Measurements from ENCODE around the gene SKAP1. TPM values are rescaled to one million over a fixed set of nuclear protein-coding genes. Genes with fewer than 3 reads are reported as not detected.

The SKAP1 gene
- total and polyA plus RNA-seq, 2 donors (not counting 1 experiment from before 2014, with no cell fraction given), result not detected

DNA sequence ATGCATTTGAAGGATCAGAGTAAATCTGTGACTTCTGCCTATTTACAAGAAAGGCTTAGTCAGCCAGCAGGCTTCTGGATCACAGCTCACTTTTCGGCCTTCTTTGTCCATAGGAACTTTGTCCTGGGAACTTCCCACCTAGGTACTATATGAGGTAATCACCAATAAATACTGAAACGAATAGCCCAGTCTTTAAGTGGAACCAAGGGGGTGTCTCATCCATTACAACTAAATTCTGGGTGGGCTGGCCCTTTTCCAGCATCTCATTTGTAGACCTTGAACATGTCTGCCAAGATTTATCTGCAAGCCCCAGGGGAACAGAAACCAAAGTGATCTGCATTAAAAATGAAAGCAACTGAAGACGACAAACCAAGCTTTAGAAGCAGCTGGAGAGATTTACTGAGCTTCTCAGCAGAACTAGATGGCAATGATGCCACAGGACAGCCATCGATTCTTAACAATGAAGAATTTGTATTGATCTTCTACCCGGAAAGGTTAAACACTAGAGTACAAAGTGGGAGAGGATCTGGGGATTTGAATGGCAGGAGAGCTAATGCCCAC, 267.0 kb downstream of the SKAP1 start:
- Histone ChIP-seq H3K27ac (ENCODE audit: insufficient read depth, low read length) (no peak overlapping the region), H3K4me2 (ENCODE audit: extremely low read depth, insufficient read depth, low read length) (no peak overlapping the region), H3K36me3 (ENCODE audit: control insufficient read depth, insufficient read depth, low read length) (no peaks in the 10 kb centered on the region), H4K20me1 (ENCODE audit: control insufficient read depth, extremely low read depth, insufficient read depth, low read length) (no peaks in the 10 kb centered on the region), H2AFZ (ENCODE audit: low read length) (no peak overlapping the region), H3K4me3 (replicated peaks in 1 of 4; ENCODE audit: control extremely low read depth in 1 of 4, insufficient read depth in 1 of 4, low read depth in 3 of 4, low read length in 4 of 4) (no peak overlapping the region), H3K27me3 (ENCODE audit: control insufficient read depth, insufficient read depth, low read length) (peaks cover 16% of the 10 kb centered on the region), H3K4me1 (ENCODE audit: control insufficient read depth, extremely low read depth, insufficient read depth, low read length) (no peaks in the 10 kb centered on the region), H3K9ac (ENCODE audit: insufficient read depth, low read length) (no peak overlapping the region), H3K79me2 (ENCODE audit: control insufficient read depth, insufficient read depth, low read length) (no peaks in the 10 kb centered on the region), H3K9me3 (ENCODE audit: control insufficient read depth, insufficient read depth, low read depth, low read length) (no peaks in the 10 kb centered on the region)
- no peak for TF ChIP-seq CTCF (conservative IDR thresholded peaks at IDR 0.05 in 1 of 2, IDR thresholded peaks at IDR 0.05 in 1 of 2; ENCODE audit: low read depth in 1 of 2, low read length in 2 of 2)
- TF ChIP-seq EZH2 (IDR thresholded peaks at IDR 0.05; ENCODE audit: low read length, missing control alignments), result no peak
- DNase-seq (ENCODE audit: low read depth in 2 of 2), result peak in 1 of 2 donors; percentile 10

DNA sequence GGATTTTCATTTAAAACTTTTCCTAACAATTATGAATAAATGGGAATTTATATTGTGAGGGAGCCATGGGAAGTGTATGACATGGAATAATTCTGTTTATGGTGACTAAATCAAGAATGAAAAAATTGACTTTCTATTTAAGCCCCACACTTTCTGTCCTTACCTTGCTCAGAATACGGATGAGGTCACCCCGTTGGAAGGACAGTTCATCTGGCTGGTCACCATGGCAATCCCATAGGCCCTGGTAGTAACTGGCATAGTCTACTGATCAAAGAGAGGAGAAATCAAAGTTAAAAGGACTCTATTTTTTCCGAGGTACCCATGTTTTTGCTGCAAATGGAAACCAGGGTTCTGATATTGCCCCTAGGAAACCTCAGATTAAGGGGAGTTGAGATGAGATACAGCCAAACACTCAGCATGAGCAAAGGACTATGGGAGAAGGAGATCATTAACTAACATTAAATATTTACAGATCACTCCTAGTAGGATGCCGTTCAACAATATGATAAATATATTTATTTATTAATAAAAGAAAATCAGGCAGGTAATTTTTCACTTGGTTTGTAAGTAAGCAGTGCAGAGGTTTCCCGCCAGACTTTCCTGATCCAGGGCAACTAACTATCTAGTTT, 267.6 kb downstream of the SKAP1 start:
- Histone ChIP-seq H3K4me1 (ENCODE audit: control insufficient read depth, extremely low read depth, insufficient read depth, low read length) (no peaks in the 10 kb centered on the region), H4K20me1 (ENCODE audit: control insufficient read depth, extremely low read depth, insufficient read depth, low read length) (no peaks in the 10 kb centered on the region), H3K4me2 (ENCODE audit: extremely low read depth, insufficient read depth, low read length) (no peak overlapping the region), H3K9ac (ENCODE audit: insufficient read depth, low read length) (no peak overlapping the region), H3K4me3 (replicated peaks in 1 of 4; ENCODE audit: control extremely low read depth in 1 of 4, insufficient read depth in 1 of 4, low read depth in 3 of 4, low read length in 4 of 4) (no peak overlapping the region), H3K27ac (ENCODE audit: insufficient read depth, low read length) (no peak overlapping the region), H3K9me3 (ENCODE audit: control insufficient read depth, insufficient read depth, low read depth, low read length) (no peaks in the 10 kb centered on the region), H2AFZ (ENCODE audit: low read length) (no peak overlapping the region), H3K79me2 (ENCODE audit: control insufficient read depth, insufficient read depth, low read length) (no peaks in the 10 kb centered on the region), H3K36me3 (ENCODE audit: control insufficient read depth, insufficient read depth, low read length) (no peaks in the 10 kb centered on the region), H3K27me3 (ENCODE audit: control insufficient read depth, insufficient read depth, low read length) (peaks cover 16% of the 10 kb centered on the region)
- no peak for DNase-seq (ENCODE audit: low read depth in 2 of 2)
- TF ChIP-seq EZH2 (IDR thresholded peaks at IDR 0.05; ENCODE audit: low read length, missing control alignments), result no peak
- no peak for TF ChIP-seq CTCF (conservative IDR thresholded peaks at IDR 0.05 in 1 of 2, IDR thresholded peaks at IDR 0.05 in 1 of 2; ENCODE audit: low read depth in 1 of 2, low read length in 2 of 2)

- Histone ChIP-seq H3K4me2 (ENCODE audit: extremely low read depth, insufficient read depth, low read length) (no peak overlapping the region), H3K27me3 (ENCODE audit: control insufficient read depth, insufficient read depth, low read length) (peaks cover 13% of the 10 kb centered on the region), H3K9me3 (ENCODE audit: control insufficient read depth, insufficient read depth, low read depth, low read length) (no peaks in the 10 kb centered on the region), H3K4me3 (replicated peaks in 1 of 4; ENCODE audit: control extremely low read depth in 1 of 4, insufficient read depth in 1 of 4, low read depth in 3 of 4, low read length in 4 of 4) (no peak overlapping the region), H4K20me1 (ENCODE audit: control insufficient read depth, extremely low read depth, insufficient read depth, low read length) (no peaks in the 10 kb centered on the region), H2AFZ (ENCODE audit: low read length) (no peak overlapping the region), H3K27ac (ENCODE audit: insufficient read depth, low read length) (no peak overlapping the region), H3K4me1 (ENCODE audit: control insufficient read depth, extremely low read depth, insufficient read depth, low read length) (no peaks in the 10 kb centered on the region), H3K36me3 (ENCODE audit: control insufficient read depth, insufficient read depth, low read length) (no peaks in the 10 kb centered on the region), H3K79me2 (ENCODE audit: control insufficient read depth, insufficient read depth, low read length) (no peaks in the 10 kb centered on the region), H3K9ac (ENCODE audit: insufficient read depth, low read length) (no peak overlapping the region)
- no peak for DNase-seq (ENCODE audit: low read depth in 2 of 2)
- TF ChIP-seq EZH2 (IDR thresholded peaks at IDR 0.05; ENCODE audit: low read length, missing control alignments), result no peak
- TF ChIP-seq CTCF (conservative IDR thresholded peaks at IDR 0.05 in 1 of 2, IDR thresholded peaks at IDR 0.05 in 1 of 2; ENCODE audit: low read depth in 1 of 2, low read length in 2 of 2), result no peak
Measured at GRCh38 chr17:48161127-48161905, 268.7 kb downstream of the SKAP1 start.
